Panc1 (cell line): ENCODE results near the gene COPZ1. TPM values are rescaled to one million over a fixed set of nuclear protein-coding genes. Genes with fewer than 3 reads are reported as not detected.

Experiments used
- ATAC-seq: fragments of 200-7000 bp; cut with Tn5 transposase; 2 replicates; pipeline ENCODE4 v1.9.1; 2020; ENCODE audit warnings: mild to moderate bottlenecking, moderate library complexity
- BruUV-seq: library from RNA; stranded (reverse); fragments of 400-500 nt; replicated peaks from 2 replicates; lab custom pipeline; 2021; lab: Mats Ljungman, UMichigan
- CTCF ChIA-PET: fragments of 300-600 bp; sonication (Branson Sonifier 250); formaldehyde crosslinking; loops from one replicate; lab custom pipeline; 2022; ENCODE audit warnings: antibody characterized with exemption; lab: Charles Lee
- POLR2A ChIA-PET: fragments of 300-600 bp; sonication (Branson Sonifier 250); formaldehyde crosslinking; loops from one replicate; lab custom pipeline; 2022; ENCODE audit warnings: antibody characterized with exemption; lab: Charles Lee
- DNase-seq: peaks from one replicate; pipeline ENCODE4 v3.0.0-alpha.2; 2010; ENCODE audit warnings: low read depth, low spot score
- H3K27ac ChIP-seq: 2 replicates; pipeline ENCODE4 v1.5.1; 2011; ENCODE audit warnings: mild to moderate bottlenecking, low read length, inconsistent platforms
- H3K27me3 ChIP-seq: fragments of 200-500 bp; sonication (Bioruptor generic); 2 replicates; pipeline ENCODE4 v1.6.0; 2014; ENCODE audit warnings: low read length, inconsistent platforms; ENCODE audit not compliant: control insufficient read depth, insufficient read depth
- H3K36me3 ChIP-seq: fragments of 200-500 bp; sonication (Bioruptor generic); 2 replicates; pipeline ENCODE4 v1.5.1; 2014; ENCODE audit warnings: inconsistent platforms, mild to moderate bottlenecking, low read length, moderate library complexity; ENCODE audit not compliant: control insufficient read depth, insufficient read depth
- H3K4me1 ChIP-seq: 2 replicates; pipeline ENCODE4 v1.5.1; 2011; ENCODE audit warnings: inconsistent platforms, mild to moderate bottlenecking, low read length, moderate library complexity; ENCODE audit not compliant: control insufficient read depth, insufficient read depth
- H3K4me3 ChIP-seq, 2 experiments: 2 replicates each; pipeline ENCODE4 v1.5.1; 2011 to 2012; ENCODE audit warnings: low read depth in 2 of 2, low read length in 2 of 2, mild to moderate bottlenecking in 2 of 2, inconsistent platforms in 1 of 2, moderate library complexity in 1 of 2
- H3K9me3 ChIP-seq: fragments of 200-500 bp; sonication (Bioruptor generic); 2 replicates; pipeline ENCODE4 v1.5.1; 2014; ENCODE audit warnings: low read depth, mild to moderate bottlenecking, inconsistent platforms, low read length, moderate library complexity; ENCODE audit not compliant: control insufficient read depth, insufficient read depth
- CTCF ChIP-seq: fragments of 450-650 bp; IDR thresholded peaks from 2 replicates; pipeline ENCODE4 v1.5.1; 2017; ENCODE audit warnings: mild to moderate bottlenecking
- POLR2AphosphoS5 ChIP-seq: IDR thresholded peaks from 2 replicates; pipeline ENCODE4 v1.6.1; 2012; ENCODE audit warnings: mild to moderate bottlenecking, low read depth, low read length, moderate library complexity
- SIN3A ChIP-seq: IDR thresholded peaks from 2 replicates; pipeline ENCODE4 v1.6.1; 2012; ENCODE audit warnings: low read depth, mild to moderate bottlenecking, low read length, moderate library complexity, borderline replicate concordance; ENCODE audit not compliant: insufficient read depth
- TCF7L2 ChIP-seq: IDR thresholded peaks from 2 replicates; pipeline ENCODE4 v1.6.1; 2011; ENCODE audit warnings: mild to moderate bottlenecking, low read depth, low read length, inconsistent platforms
- in situ Hi-C: cut with HindIII; loops from 2 replicates; pipeline ENCODE4 v1.10.0; 2016; ENCODE audit warnings: low sequenced_read_pairs, low pct_unique_long_range_greater_than_20kb
- intact Hi-C: fragments of 100-400 bp; cut with micrococcal nuclease; formaldehyde crosslinking; loops from one replicate; pipeline ENCODE4 v1.10.0; 2022; ENCODE audit not compliant: unreplicated experiment
- total RNA-seq: library from RNA; stranded (reverse); gene quantifications from one replicate; pipeline ENCODE4 v1.2.1, GENCODE V29; 2021; ENCODE audit not compliant: unreplicated experiment
- TF ChIP-seq, protein P1 (sequence below), 2 experiments: IDR thresholded peaks; 2 replicates each; pipeline ENCODE4 v1.6.1; 2011 to 2012; ENCODE audit warnings: low read depth in 2 of 2, control low read depth in 1 of 2, low read length in 1 of 2, mild to moderate bottlenecking in 1 of 2, moderate library complexity in 1 of 2; ENCODE audit not compliant: insufficient read depth in 1 of 2

COPZ1 gene
- total RNA-seq, 1 experiment from 2014 or later, result 175 TPM

DNA sequence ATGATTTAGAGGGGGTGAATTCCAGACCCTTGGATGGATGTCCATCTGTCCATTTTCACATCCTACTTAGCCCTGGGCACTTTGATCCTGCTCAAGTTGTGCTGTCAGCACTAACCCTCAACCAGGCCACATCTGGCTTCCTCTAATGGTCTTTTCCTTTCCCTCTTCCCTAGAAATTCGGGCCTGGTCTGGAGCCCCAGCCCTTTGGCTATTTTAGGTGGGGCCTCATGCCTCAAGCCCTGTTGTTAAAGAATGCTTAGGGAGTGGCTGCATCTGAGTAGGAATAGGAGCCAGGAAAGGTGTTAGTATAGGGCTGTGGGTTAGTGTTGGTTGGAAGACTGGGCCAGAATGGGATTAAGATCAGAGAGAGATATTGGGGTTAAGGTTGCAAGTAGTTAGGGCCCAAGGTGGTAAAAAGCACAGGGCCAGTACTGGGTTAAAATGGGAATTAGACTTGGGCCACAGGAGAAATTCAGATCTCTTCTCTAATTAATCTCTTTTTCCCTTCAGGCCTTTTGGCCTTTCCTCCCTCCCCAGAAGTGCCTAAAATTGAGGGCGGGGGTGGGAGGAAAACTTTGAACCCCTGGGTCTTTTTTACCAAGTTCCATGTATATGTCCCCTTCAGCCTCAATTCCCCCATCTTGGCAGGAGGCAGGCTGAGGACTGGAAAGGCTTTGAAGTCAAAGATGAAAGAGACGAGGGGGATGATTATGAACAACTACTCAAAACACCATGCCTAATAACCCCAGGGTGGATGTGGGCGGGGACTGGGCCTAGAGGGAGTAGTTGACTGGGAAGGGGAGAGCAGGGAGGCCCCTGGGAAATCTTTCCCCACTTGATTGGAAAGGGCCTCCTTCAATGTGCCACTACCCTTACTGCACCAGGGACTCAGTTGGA is 63.6 kb downstream of the COPZ1 start:
- H3K27me3 ChIP-seq, result no peaks in the 10 kb centered on the region
- intact Hi-C loops, result no loop called here
- no TSS peak for BruUV-seq
- ChIA-PET CTCF (interaction anchor here (0.5 to 1.2 kb wide), 2 partner anchors 9 to 71 kb away, joined by 3 to 4 read pairs; no protein-coding TSS in a partner anchor), POLR2A (no interaction called here)
- no peak overlapping the region for H3K27ac ChIP-seq
- in situ Hi-C loops, result no loop called here
- H3K4me1 ChIP-seq, result no peaks in the 10 kb centered on the region; the same call in none of the 2 replicates
- ATAC-seq, result no peak
- no peaks in the 10 kb centered on the region for H3K9me3 ChIP-seq
- DNase-seq, result no peak
- H3K36me3 ChIP-seq, result no peaks in the 10 kb centered on the region
- no peak overlapping the region for H3K4me3 ChIP-seq
- TF ChIP-seq TCF7L2 (no peak), POLR2AphosphoS5 (no peak), SIN3A (no peak), CTCF (no peak)
- TF ChIP-seq, protein P1, sequence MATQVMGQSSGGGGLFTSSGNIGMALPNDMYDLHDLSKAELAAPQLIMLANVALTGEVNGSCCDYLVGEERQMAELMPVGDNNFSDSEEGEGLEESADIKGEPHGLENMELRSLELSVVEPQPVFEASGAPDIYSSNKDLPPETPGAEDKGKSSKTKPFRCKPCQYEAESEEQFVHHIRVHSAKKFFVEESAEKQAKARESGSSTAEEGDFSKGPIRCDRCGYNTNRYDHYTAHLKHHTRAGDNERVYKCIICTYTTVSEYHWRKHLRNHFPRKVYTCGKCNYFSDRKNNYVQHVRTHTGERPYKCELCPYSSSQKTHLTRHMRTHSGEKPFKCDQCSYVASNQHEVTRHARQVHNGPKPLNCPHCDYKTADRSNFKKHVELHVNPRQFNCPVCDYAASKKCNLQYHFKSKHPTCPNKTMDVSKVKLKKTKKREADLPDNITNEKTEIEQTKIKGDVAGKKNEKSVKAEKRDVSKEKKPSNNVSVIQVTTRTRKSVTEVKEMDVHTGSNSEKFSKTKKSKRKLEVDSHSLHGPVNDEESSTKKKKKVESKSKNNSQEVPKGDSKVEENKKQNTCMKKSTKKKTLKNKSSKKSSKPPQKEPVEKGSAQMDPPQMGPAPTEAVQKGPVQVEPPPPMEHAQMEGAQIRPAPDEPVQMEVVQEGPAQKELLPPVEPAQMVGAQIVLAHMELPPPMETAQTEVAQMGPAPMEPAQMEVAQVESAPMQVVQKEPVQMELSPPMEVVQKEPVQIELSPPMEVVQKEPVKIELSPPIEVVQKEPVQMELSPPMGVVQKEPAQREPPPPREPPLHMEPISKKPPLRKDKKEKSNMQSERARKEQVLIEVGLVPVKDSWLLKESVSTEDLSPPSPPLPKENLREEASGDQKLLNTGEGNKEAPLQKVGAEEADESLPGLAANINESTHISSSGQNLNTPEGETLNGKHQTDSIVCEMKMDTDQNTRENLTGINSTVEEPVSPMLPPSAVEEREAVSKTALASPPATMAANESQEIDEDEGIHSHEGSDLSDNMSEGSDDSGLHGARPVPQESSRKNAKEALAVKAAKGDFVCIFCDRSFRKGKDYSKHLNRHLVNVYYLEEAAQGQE (IDR thresholded peaks at IDR 0.05; ENCODE audit: insufficient read depth in 1 of 2, low read depth in 2 of 2, low read length in 1 of 2), result no peak

DNA sequence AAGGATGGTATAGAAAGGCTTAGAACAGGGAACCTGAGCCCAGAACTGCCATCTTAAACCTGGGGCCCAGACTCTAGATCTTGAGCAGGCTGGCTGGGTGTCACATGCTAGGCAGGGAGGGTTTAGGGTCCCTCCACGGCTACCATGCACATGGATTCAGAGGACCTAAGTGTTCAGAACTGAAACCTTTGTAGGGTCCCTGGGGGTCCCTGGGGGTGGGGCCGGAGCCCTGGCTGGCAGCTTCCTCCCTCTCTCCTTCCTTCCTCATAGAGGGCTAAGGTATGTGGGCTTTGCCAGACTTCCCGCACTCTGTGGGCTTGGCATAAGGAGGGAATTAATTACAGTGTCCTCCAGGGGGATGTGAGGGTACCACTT is 64.2 kb downstream of the COPZ1 start:
- intact Hi-C loops (no loop called here), in situ Hi-C loops (no loop called here)
- CTCF ChIA-PET, result no interaction called here
- DNase-seq (no peak), ATAC-seq (no peak)
- no peaks in the 10 kb centered on the region; the same call in none of the 2 replicates for H3K4me1 ChIP-seq
- H3K4me3 ChIP-seq, result no peak overlapping the region
- no peaks in the 10 kb centered on the region for H3K27me3 ChIP-seq
- no peak overlapping the region for H3K27ac ChIP-seq
- H3K9me3 ChIP-seq, result no peaks in the 10 kb centered on the region
- POLR2A ChIA-PET, result no interaction called here
- TF ChIP-seq POLR2AphosphoS5, result no peak
- TF ChIP-seq SIN3A, result no peak
- TF ChIP-seq TCF7L2, result no peak
- no peak for TF ChIP-seq CTCF
- TF ChIP-seq, protein P1 (IDR thresholded peaks at IDR 0.05; ENCODE audit: insufficient read depth in 1 of 2, low read depth in 2 of 2, low read length in 1 of 2), result no peak
- H3K36me3 ChIP-seq, result no peaks in the 10 kb centered on the region
- BruUV-seq, result no TSS peak
